Central memory CD8-positive, alpha-beta T cell (primary cell): ENCODE measurements around the gene LEF1.
A peak's percentile ranks its signal among the peaks of the same experiment; 100 is the strongest.

Experiments used
- ATAC-seq: fragments of 150-1000 bp; cut with Tn5 transposase; replicated peaks from 2 replicates; pipeline ENCODE4 v1.10.0; 2022; ENCODE audit warnings: mild to moderate bottlenecking, moderate FRiP score, moderate number of reproducible peaks; ENCODE audit not compliant: poor library complexity, severe bottlenecking; ENCODE audit errors: extremely low read depth
- DNase-seq, 2 donors: peaks; one replicate each; pipeline ENCODE4 v3.0.0; 2021; ENCODE audit warnings: low spot score in 2 of 2
- H3K27ac Mint-ChIP-seq: one replicate; pipeline ENCODE4 v1.8.0; 2022; ENCODE audit warnings: low read depth, mild to moderate bottlenecking, moderate library complexity, mixed read lengths
- H3K27me3 Mint-ChIP-seq: one replicate; pipeline ENCODE4 v1.8.0; 2022; ENCODE audit warnings: mixed read lengths
- H3K36me3 Mint-ChIP-seq: one replicate; pipeline ENCODE4 v1.8.0; 2022; ENCODE audit warnings: mild to moderate bottlenecking, moderate library complexity, mixed read lengths; ENCODE audit not compliant: insufficient read depth
- H3K4me1 Mint-ChIP-seq: one replicate; pipeline ENCODE4 v1.8.0; 2022; ENCODE audit warnings: mixed read lengths
- H3K4me3 Mint-ChIP-seq: one replicate; pipeline ENCODE4 v1.8.0; 2022; ENCODE audit warnings: mild to moderate bottlenecking, moderate library complexity, mixed read lengths
- H3K9me3 Mint-ChIP-seq: one replicate; pipeline ENCODE4 v1.8.0; 2022; ENCODE audit warnings: mixed read lengths

Gene LEF1

GRCh38 chr4:108193886-108194672, 25.3 kb upstream of the LEF1 start:
- Mint-ChIP-seq H3K4me1 (no peaks in the 10 kb centered on the region), H3K27ac (no peak overlapping the region), H3K27me3 (peaks cover 38% of the 10 kb centered on the region), H3K4me3 (no peak overlapping the region), H3K9me3 (no peaks in the 10 kb centered on the region), H3K36me3 (no peaks in the 10 kb centered on the region)
- DNase-seq (no peak), ATAC-seq (no peak)

DNA sequence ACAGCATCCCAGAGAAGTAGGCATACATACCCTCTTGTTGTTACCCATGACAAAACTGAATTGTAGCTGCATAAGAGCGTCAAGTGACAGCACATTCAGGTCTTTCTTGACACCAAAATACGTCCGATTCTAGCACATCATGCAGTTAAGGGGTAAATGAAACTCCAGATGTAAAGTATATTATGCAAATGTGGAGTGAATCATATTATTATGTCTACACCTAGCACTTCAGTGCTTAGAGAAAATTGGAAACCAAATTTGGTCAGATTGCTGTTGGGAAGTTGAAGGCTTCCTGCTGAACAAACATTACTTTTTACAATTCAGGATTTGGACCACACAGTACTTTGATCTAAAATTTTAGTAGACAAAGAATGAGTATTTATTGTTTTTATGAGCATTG, 24.2 kb upstream of the LEF1 start:
- Mint-ChIP-seq H3K4me3 (no peak overlapping the region), H3K9me3 (no peaks in the 10 kb centered on the region), H3K4me1 (no peaks in the 10 kb centered on the region), H3K27ac (no peak overlapping the region), H3K36me3 (no peaks in the 10 kb centered on the region), H3K27me3 (peaks cover 31% of the 10 kb centered on the region)
- DNase-seq (no peak), ATAC-seq (no peak)

DNA sequence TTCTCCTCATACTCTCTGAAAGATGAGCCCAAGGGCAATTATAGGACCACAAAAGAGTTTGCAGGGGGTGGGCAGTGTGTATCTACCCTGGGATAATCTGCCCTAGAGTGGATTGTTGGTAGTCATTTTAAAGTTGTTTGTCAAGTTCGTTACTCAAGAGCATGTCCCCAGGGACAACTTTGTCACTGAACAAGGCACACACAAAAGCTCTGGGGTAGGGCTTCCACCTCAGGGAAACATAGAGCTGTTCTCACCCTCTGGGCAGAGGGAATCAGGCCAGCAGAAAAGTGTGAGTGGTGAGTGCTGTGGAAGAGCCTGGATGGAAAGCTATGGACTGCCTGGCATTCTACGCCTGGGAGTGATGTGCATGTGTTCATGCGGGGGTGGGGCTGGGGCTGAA, 23.3 kb upstream of the LEF1 start:
- no peak overlapping the region for H3K27ac Mint-ChIP-seq
- no peak overlapping the region for H3K4me3 Mint-ChIP-seq
- no peak for DNase-seq
- peaks cover 31% of the 10 kb centered on the region for H3K27me3 Mint-ChIP-seq
- no peak for ATAC-seq
- no peaks in the 10 kb centered on the region for H3K9me3 Mint-ChIP-seq
- no peaks in the 10 kb centered on the region for H3K36me3 Mint-ChIP-seq
- H3K4me1 Mint-ChIP-seq: no peaks in the 10 kb centered on the region

- no peak for DNase-seq
- no peaks in the 10 kb centered on the region for H3K36me3 Mint-ChIP-seq
- no peak overlapping the region for H3K27ac Mint-ChIP-seq
- peaks cover 31% of the 10 kb centered on the region for H3K27me3 Mint-ChIP-seq
- H3K9me3 Mint-ChIP-seq: no peaks in the 10 kb centered on the region
- ATAC-seq: no peak
- no peaks in the 10 kb centered on the region for H3K4me1 Mint-ChIP-seq
- H3K4me3 Mint-ChIP-seq: no peak overlapping the region
These were observed 22.7 kb upstream of the LEF1 start for GRCh38 chr4:108191269-108191914.

- no peak for ATAC-seq
These were observed 20.0 kb upstream of the LEF1 start for GRCh38 chr4:108188770-108189169.

DNA sequence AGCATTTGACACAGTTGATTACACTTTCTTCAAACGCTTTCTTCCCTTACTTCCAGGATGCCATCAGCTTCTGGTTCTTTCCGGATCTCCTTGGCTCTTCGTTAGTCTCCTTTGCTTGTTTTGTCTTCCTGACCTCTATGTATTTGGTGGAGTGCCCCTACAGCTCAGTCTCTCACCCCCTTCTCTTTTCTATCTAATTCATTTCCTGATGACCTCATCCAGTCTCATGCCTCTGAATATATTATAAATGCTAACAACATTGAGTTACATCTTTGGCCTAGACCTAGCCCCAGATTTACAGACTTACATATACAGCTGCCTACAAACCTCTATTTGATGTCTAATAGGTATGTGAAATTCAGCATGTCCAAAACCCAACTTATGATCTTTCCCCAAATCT, 16.5 kb upstream of the LEF1 start:
- no peaks in the 10 kb centered on the region for H3K36me3 Mint-ChIP-seq
- H3K4me3 Mint-ChIP-seq: no peak overlapping the region
- no peaks in the 10 kb centered on the region for H3K4me1 Mint-ChIP-seq
- no peak for DNase-seq
- peaks cover 24% of the 10 kb centered on the region for H3K27me3 Mint-ChIP-seq
- no peak for ATAC-seq
- H3K9me3 Mint-ChIP-seq: no peaks in the 10 kb centered on the region
- H3K27ac Mint-ChIP-seq: no peak overlapping the region

More at GRCh38 chr4:108188770-108189169, 20.0 kb upstream of the LEF1 start:
- no peaks in the 10 kb centered on the region for H3K4me1 Mint-ChIP-seq
- no peak overlapping the region for H3K4me3 Mint-ChIP-seq
- no peaks in the 10 kb centered on the region for H3K9me3 Mint-ChIP-seq
- peaks cover 31% of the 10 kb centered on the region for H3K27me3 Mint-ChIP-seq
- H3K36me3 Mint-ChIP-seq: no peaks in the 10 kb centered on the region
- no peak overlapping the region for H3K27ac Mint-ChIP-seq
- no peak for DNase-seq

DNA sequence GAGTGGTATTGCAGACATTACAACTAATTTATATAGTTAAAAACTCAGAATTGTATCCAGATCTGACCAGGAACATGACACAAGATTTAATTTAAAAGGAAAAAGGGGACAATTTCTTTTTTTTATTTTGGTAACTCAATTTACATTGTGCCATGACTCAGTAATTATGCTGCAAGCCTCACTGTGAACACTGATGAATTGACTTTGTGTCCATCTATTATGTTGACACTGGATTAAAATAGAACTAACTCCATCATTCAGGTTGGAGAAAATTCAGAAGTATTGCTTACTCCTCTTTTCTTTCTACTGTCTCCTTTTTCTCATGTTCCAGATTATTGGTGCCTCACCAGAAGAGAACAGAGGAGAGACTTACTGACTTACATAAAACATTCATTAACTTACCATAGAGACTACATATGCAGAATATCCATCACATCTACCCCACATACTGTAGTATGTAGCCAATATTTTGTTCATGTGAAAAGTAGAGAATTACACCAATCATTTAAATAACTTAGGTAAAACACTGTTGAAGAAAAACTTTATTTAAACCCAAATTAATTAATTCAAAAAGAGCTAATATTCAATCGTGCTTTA, 15.8 kb upstream of the LEF1 start:
- no peaks in the 10 kb centered on the region for H3K36me3 Mint-ChIP-seq
- ATAC-seq (no peak), DNase-seq (no peak)
- no peak overlapping the region for H3K27ac Mint-ChIP-seq
- H3K4me1 Mint-ChIP-seq: no peaks in the 10 kb centered on the region
- peaks cover 24% of the 10 kb centered on the region for H3K27me3 Mint-ChIP-seq
- H3K9me3 Mint-ChIP-seq: no peaks in the 10 kb centered on the region
- H3K4me3 Mint-ChIP-seq: no peak overlapping the region

DNA sequence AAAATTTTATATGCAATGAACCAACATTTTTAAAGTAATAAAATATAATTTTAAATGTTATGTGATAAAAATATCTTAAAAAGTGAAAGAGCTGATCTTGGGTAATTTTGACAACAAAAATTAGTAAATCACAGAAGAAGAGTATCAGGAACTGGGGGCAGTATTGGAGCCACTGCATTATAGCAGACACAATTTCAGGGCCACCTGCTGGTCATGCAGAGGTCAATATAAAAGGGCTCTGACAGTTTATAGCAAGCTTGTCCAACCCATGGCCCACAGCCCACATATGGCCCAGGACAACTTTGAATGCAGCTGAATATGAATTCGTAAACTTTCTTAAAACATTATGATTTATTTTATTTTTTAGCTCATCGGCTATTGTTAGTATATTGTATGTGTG, 13.0 kb upstream of the LEF1 start:
- Mint-ChIP-seq H3K9me3 (no peaks in the 10 kb centered on the region), H3K27ac (no peak overlapping the region), H3K27me3 (peaks cover 39% of the 10 kb centered on the region), H3K36me3 (peaks cover 1% of the 10 kb centered on the region), H3K4me3 (no peak overlapping the region), H3K4me1 (no peaks in the 10 kb centered on the region)
- no peak for ATAC-seq
- DNase-seq: no peak

DNA sequence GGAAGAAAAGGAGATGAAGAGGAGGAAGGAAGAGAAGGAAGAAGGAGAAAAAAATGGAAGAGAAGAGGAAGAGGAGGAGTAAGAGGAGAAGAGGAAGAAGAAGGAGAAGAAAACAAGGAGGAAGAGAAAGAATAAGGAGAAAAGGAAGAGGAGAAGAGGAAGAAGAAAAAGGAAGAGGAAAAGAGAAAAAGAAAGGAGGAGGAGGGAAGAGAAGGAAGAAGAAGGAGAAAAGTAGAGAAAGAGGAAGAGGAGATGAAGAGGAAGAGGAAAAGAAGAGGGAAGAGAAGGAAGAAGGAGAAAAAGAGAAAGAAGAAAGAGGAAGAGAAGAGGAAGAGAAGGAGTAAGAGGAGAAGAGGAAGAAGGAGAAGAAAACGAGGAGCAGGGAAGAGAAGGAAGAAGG, 11.8 kb upstream of the LEF1 start:
- no peaks in the 10 kb centered on the region for H3K9me3 Mint-ChIP-seq
- H3K27ac Mint-ChIP-seq: no peak overlapping the region
- no peaks in the 10 kb centered on the region for H3K4me1 Mint-ChIP-seq
- H3K4me3 Mint-ChIP-seq: no peak overlapping the region
- H3K27me3 Mint-ChIP-seq: peaks cover 40% of the 10 kb centered on the region
- ATAC-seq (no peak), DNase-seq (no peak)
- H3K36me3 Mint-ChIP-seq: peaks cover 1% of the 10 kb centered on the region

DNA sequence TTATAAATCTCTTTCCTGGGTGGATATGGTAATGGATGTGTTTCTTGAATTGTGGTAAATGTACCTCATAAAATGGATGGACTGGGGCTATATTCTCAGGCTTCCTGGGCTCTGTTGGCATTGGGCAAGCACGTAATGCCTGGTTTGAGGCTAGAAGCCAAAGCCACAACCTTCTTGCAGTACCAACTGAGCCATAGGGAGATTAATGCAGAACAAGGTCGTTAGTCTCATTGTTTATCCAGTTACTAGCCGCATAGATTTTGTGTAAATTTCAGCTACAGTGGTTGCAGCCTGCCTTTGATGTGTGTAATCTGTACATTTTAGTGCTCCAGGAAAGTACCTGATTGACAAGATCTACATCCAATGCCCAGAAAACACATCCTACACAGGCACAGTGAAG, 7.2 kb upstream of the LEF1 start:
- H3K27me3 Mint-ChIP-seq: peaks cover 57% of the 10 kb centered on the region
- DNase-seq (no peak), ATAC-seq (no peak)
- peaks cover 20% of the 10 kb centered on the region for H3K4me1 Mint-ChIP-seq
- no peak overlapping the region for H3K27ac Mint-ChIP-seq
- H3K4me3 Mint-ChIP-seq: no peak overlapping the region
- no peaks in the 10 kb centered on the region for H3K9me3 Mint-ChIP-seq
- H3K36me3 Mint-ChIP-seq: peaks cover 3% of the 10 kb centered on the region

DNA sequence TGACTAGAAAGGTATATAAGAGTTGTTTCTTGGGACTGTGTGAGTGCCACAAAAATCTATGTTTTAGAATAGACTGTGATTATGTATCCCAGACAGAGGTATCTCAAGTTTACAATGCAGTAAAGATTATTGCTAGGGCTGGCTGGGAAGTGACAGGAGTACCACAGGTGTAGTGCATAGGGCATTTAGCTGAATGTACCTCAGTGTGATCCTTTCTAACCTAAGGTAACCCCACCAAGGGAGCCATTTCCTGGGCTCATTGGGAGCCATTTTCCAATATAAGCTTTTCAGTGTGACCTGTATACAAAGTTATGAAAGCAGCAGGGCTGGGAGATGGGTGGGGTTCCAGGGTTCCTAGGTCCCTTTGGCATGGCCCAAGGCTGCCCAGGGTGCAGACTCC, 6.1 kb upstream of the LEF1 start:
- H3K36me3 Mint-ChIP-seq: peaks cover 3% of the 10 kb centered on the region
- no peaks in the 10 kb centered on the region for H3K9me3 Mint-ChIP-seq
- H3K4me1 Mint-ChIP-seq: peaks cover 21% of the 10 kb centered on the region
- H3K27me3 Mint-ChIP-seq: peaks cover 60% of the 10 kb centered on the region
- H3K27ac Mint-ChIP-seq: no peak overlapping the region
- no peak for DNase-seq
- no peak for ATAC-seq
- H3K4me3 Mint-ChIP-seq: no peak overlapping the region

- no peak for ATAC-seq
- peaks cover 69% of the 10 kb centered on the region for H3K27me3 Mint-ChIP-seq
- H3K9me3 Mint-ChIP-seq: no peaks in the 10 kb centered on the region
- DNase-seq: no peak
- H3K27ac Mint-ChIP-seq: no peak overlapping the region
- H3K4me1 Mint-ChIP-seq: peaks cover 33% of the 10 kb centered on the region
- peaks cover 3% of the 10 kb centered on the region for H3K36me3 Mint-ChIP-seq
- H3K4me3 Mint-ChIP-seq: peak overlapping the region; percentile 75
These were observed 4.9 kb upstream of the LEF1 start for GRCh38 chr4:108173599-108174057.
